ENCODE results near the gene NHERF2.

Gene NHERF2

GRCh38 chr16:2042171-2042985 lies 15.7 kb downstream of the NHERF2 start:
- no peak for DNase-seq

- no peak for DNase-seq
These were observed 16.4 kb downstream of the NHERF2 start for GRCh38 chr16:2042986-2043666.

- DNase-seq: no peak
These were observed 17.2 kb downstream of the NHERF2 start for GRCh38 chr16:2043667-2044451.

- DNase-seq: no peak
These were observed 17.8 kb downstream of the NHERF2 start for GRCh38 chr16:2044541-2044940.

GRCh38 chr16:2045965-2046892 lies 19.5 kb downstream of the NHERF2 start:
- no peak for DNase-seq

GRCh38 chr16:2046893-2047329 lies 20.2 kb downstream of the NHERF2 start:
- no peak for DNase-seq

GRCh38 chr16:2047330-2048115 lies 20.8 kb downstream of the NHERF2 start, which contains the start of the genes NTHL1 and TSC2:
Gene NTHL1, minus strand, starts transcription at chr16:2047834. Its CDS starts 11 bp downstream, at chr16:2047823.
Gene TSC2, plus strand, starts transcription at chr16:2047985. Its CDS starts 631 bp downstream, at chr16:2048616.
- peak; percentile 63 for DNase-seq

- DNase-seq: no peak
These were observed 21.4 kb downstream of the NHERF2 start for GRCh38 chr16:2048116-2048543.

GRCh38 chr16:2053211-2053610 lies 26.5 kb downstream of the NHERF2 start:
- no peak for DNase-seq

- no peak for DNase-seq
These were observed 27.2 kb downstream of the NHERF2 start for GRCh38 chr16:2053897-2054296.

- DNase-seq: no peak
These were observed 28.0 kb downstream of the NHERF2 start for GRCh38 chr16:2054543-2055245.

GRCh38 chr16:2056077-2056476 lies 29.4 kb downstream of the NHERF2 start:
- DNase-seq: no peak

- no peak for DNase-seq
These were observed 30.1 kb downstream of the NHERF2 start for GRCh38 chr16:2056681-2057407.

GRCh38 chr16:2057438-2057837 lies 30.7 kb downstream of the NHERF2 start:
- DNase-seq: no peak

- DNase-seq: no peak
These were observed 31.7 kb downstream of the NHERF2 start for GRCh38 chr16:2058420-2058819.

GRCh38 chr16:2058872-2059271 lies 32.2 kb downstream of the NHERF2 start:
- no peak for DNase-seq

- DNase-seq: no peak
These were observed 33.6 kb downstream of the NHERF2 start for GRCh38 chr16:2060346-2060745.

- no peak for DNase-seq
These were observed 34.3 kb downstream of the NHERF2 start for GRCh38 chr16:2061023-2061422.

GRCh38 chr16:2061526-2061925 lies 34.8 kb downstream of the NHERF2 start:
- no peak for DNase-seq

- DNase-seq: no peak
These were observed 36.1 kb downstream of the NHERF2 start for GRCh38 chr16:2062801-2063200.

Measured in NCI-H1694 (cell line).